ENCODE data around the gene DNAH5.

DNAH5 gene

GRCh38 chr5:13943676-13944075, 812 bp downstream of the DNAH5 start:
- WGBS, 2 experiments: 0 to 7% methylated on average over 1 of the region's 1 CpG
- H3K36me3 ChIP-seq (ENCODE audit: control insufficient read depth, insufficient read depth, low read length): no peaks in the 10 kb centered on the region

GRCh38 chr5:13941468-13941867, 3.0 kb downstream of the DNAH5 start:
- no peaks in the 10 kb centered on the region for H3K36me3 ChIP-seq (ENCODE audit: control insufficient read depth, insufficient read depth, low read length)
- H3K9me3 ChIP-seq (ENCODE audit: control insufficient read depth, low read length): no peaks in the 10 kb centered on the region
- no peak overlapping the region for H3K27ac ChIP-seq (ENCODE audit: insufficient read depth, low read depth, low read length, poor library complexity, severe bottlenecking)
- 45 to 51% methylated on average over 3 of the region's 3 CpGs for WGBS, 2 experiments
- H3K4me3 ChIP-seq (ENCODE audit: insufficient read depth, low read depth, low read length): no peak overlapping the region
- no peaks in the 10 kb centered on the region for H3K27me3 ChIP-seq (ENCODE audit: control insufficient read depth, insufficient read depth, low read length, poor library complexity, severe bottlenecking)
- peaks cover 10% of the 10 kb centered on the region for H3K4me1 ChIP-seq (ENCODE audit: control insufficient read depth, insufficient read depth, low read length)

More at GRCh38 chr5:13943676-13944075, 812 bp downstream of the DNAH5 start:
- H3K4me3 ChIP-seq (ENCODE audit: insufficient read depth, low read depth, low read length): no peak overlapping the region
- peaks cover 10% of the 10 kb centered on the region for H3K4me1 ChIP-seq (ENCODE audit: control insufficient read depth, insufficient read depth, low read length)
- H3K9me3 ChIP-seq (ENCODE audit: control insufficient read depth, low read length): no peaks in the 10 kb centered on the region
- H3K27ac ChIP-seq (ENCODE audit: insufficient read depth, low read depth, low read length, poor library complexity, severe bottlenecking): no peak overlapping the region
- no peaks in the 10 kb centered on the region for H3K27me3 ChIP-seq (ENCODE audit: control insufficient read depth, insufficient read depth, low read length, poor library complexity, severe bottlenecking)

- H3K36me3 ChIP-seq (ENCODE audit: control insufficient read depth, insufficient read depth, low read length): no peaks in the 10 kb centered on the region
- WGBS, 2 experiments: 28 to 33% methylated on average over 8 of the region's 8 CpGs
- H3K4me3 ChIP-seq (ENCODE audit: insufficient read depth, low read depth, low read length): no peak overlapping the region
Observed at GRCh38 chr5:13939638-13940037, 4.8 kb downstream of the DNAH5 start.

GRCh38 chr5:13934921-13935320, 9.6 kb downstream of the DNAH5 start:
- Histone ChIP-seq H3K4me1 (ENCODE audit: control insufficient read depth, insufficient read depth, low read length) (peaks cover 5% of the 10 kb centered on the region), H3K27me3 (ENCODE audit: control insufficient read depth, insufficient read depth, low read length, poor library complexity, severe bottlenecking) (no peaks in the 10 kb centered on the region), H3K4me3 (ENCODE audit: insufficient read depth, low read depth, low read length) (no peak overlapping the region), H3K36me3 (ENCODE audit: control insufficient read depth, insufficient read depth, low read length) (no peaks in the 10 kb centered on the region), H3K9me3 (ENCODE audit: control insufficient read depth, low read length) (no peaks in the 10 kb centered on the region), H3K27ac (ENCODE audit: insufficient read depth, low read depth, low read length, poor library complexity, severe bottlenecking) (no peak overlapping the region)
- 73 to 92% methylated on average over 1 of the region's 1 CpG for WGBS, 2 experiments

More at GRCh38 chr5:13939638-13940037, 4.8 kb downstream of the DNAH5 start:
- H3K4me1 ChIP-seq (ENCODE audit: control insufficient read depth, insufficient read depth, low read length): peaks cover 13% of the 10 kb centered on the region
- H3K27me3 ChIP-seq (ENCODE audit: control insufficient read depth, insufficient read depth, low read length, poor library complexity, severe bottlenecking): no peaks in the 10 kb centered on the region
- H3K9me3 ChIP-seq (ENCODE audit: control insufficient read depth, low read length): no peaks in the 10 kb centered on the region
- H3K27ac ChIP-seq (ENCODE audit: insufficient read depth, low read depth, low read length, poor library complexity, severe bottlenecking): peak overlapping the region; percentile 38

- Histone ChIP-seq H3K27ac (ENCODE audit: insufficient read depth, low read depth, low read length, poor library complexity, severe bottlenecking) (no peak overlapping the region), H3K4me1 (ENCODE audit: control insufficient read depth, insufficient read depth, low read length) (peaks cover 4% of the 10 kb centered on the region), H3K9me3 (ENCODE audit: control insufficient read depth, low read length) (no peaks in the 10 kb centered on the region), H3K4me3 (ENCODE audit: insufficient read depth, low read depth, low read length) (no peak overlapping the region), H3K36me3 (ENCODE audit: control insufficient read depth, insufficient read depth, low read length) (no peaks in the 10 kb centered on the region), H3K27me3 (ENCODE audit: control insufficient read depth, insufficient read depth, low read length, poor library complexity, severe bottlenecking) (no peaks in the 10 kb centered on the region)
- 93 to 95% methylated on average over 2 of the region's 2 CpGs for WGBS, 2 experiments
Observed at GRCh38 chr5:13934125-13934524, 10.4 kb downstream of the DNAH5 start.

GRCh38 chr5:13932561-13932960, 11.9 kb downstream of the DNAH5 start:
- WGBS, 2 experiments: 90 to 96% methylated on average over 3 of the region's 3 CpGs
- Histone ChIP-seq H3K27me3 (ENCODE audit: control insufficient read depth, insufficient read depth, low read length, poor library complexity, severe bottlenecking) (no peaks in the 10 kb centered on the region), H3K27ac (ENCODE audit: insufficient read depth, low read depth, low read length, poor library complexity, severe bottlenecking) (no peak overlapping the region), H3K36me3 (ENCODE audit: control insufficient read depth, insufficient read depth, low read length) (no peaks in the 10 kb centered on the region), H3K4me3 (ENCODE audit: insufficient read depth, low read depth, low read length) (no peak overlapping the region), H3K9me3 (ENCODE audit: control insufficient read depth, low read length) (no peaks in the 10 kb centered on the region), H3K4me1 (ENCODE audit: control insufficient read depth, insufficient read depth, low read length) (peaks cover 4% of the 10 kb centered on the region)

DNA sequence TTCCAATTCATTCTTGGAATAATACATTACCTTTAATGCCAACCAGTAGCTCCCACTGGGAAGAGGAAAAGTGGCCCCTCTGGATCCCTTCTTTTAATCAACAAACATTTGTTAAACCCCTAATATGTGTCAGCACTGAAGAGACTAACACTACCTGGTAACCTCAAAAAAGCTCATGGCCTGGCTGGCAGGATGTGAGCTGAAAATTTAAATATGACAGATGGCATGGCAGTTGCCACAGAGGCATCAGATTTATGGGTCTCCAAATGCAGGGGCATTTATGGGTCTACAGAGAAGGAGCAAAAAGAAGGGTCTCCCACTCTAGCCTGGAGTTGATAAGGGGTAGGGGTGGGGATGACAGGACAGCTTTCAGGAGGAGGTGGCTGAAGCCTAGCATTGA, 12.5 kb downstream of the DNAH5 start:
- Histone ChIP-seq H3K9me3 (ENCODE audit: control insufficient read depth, low read length) (no peaks in the 10 kb centered on the region), H3K4me1 (ENCODE audit: control insufficient read depth, insufficient read depth, low read length) (peaks cover 4% of the 10 kb centered on the region), H3K36me3 (ENCODE audit: control insufficient read depth, insufficient read depth, low read length) (no peaks in the 10 kb centered on the region), H3K27ac (ENCODE audit: insufficient read depth, low read depth, low read length, poor library complexity, severe bottlenecking) (no peak overlapping the region), H3K4me3 (ENCODE audit: insufficient read depth, low read depth, low read length) (no peak overlapping the region), H3K27me3 (ENCODE audit: control insufficient read depth, insufficient read depth, low read length, poor library complexity, severe bottlenecking) (no peaks in the 10 kb centered on the region)

DNA sequence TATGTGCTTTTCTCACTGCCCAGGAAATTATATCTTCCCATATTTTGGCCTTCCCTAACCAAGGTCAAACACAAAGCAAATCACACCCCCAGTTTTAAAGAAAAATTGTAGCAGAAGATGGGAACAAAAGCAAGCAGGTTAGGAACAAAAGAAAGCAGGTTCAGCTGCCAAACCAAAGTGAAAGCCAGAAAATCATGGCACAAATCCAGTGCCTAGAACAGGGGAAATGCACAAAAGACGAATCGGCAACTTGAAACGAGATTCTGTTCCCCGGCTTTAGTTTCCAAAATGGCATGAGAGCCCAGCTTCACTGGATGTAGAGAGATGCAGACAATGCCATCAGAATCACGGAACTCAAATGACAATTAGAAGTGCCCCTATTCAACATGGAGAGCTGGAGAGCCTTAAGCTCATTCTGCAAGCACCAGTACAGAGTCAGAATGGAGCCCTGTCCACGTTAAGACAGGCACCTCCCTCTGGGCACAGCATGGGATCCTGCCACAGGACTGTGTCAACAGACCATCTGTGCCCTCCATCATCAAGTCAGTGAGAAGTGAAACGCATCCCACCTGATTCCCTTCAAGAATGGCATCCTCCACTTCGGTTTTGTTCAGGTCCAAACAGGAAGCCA, 13.8 kb downstream of the DNAH5 start:
- H3K27ac ChIP-seq (ENCODE audit: insufficient read depth, low read depth, low read length, poor library complexity, severe bottlenecking): no peak overlapping the region
- no peak overlapping the region for H3K4me3 ChIP-seq (ENCODE audit: insufficient read depth, low read depth, low read length)
- no peaks in the 10 kb centered on the region for H3K9me3 ChIP-seq (ENCODE audit: control insufficient read depth, low read length)
- H3K36me3 ChIP-seq (ENCODE audit: control insufficient read depth, insufficient read depth, low read length): no peaks in the 10 kb centered on the region
- no peaks in the 10 kb centered on the region for H3K27me3 ChIP-seq (ENCODE audit: control insufficient read depth, insufficient read depth, low read length, poor library complexity, severe bottlenecking)
- peaks cover 4% of the 10 kb centered on the region for H3K4me1 ChIP-seq (ENCODE audit: control insufficient read depth, insufficient read depth, low read length)
- 80 to 81% methylated on average over 8 of the region's 8 CpGs for WGBS, 2 experiments

DNA sequence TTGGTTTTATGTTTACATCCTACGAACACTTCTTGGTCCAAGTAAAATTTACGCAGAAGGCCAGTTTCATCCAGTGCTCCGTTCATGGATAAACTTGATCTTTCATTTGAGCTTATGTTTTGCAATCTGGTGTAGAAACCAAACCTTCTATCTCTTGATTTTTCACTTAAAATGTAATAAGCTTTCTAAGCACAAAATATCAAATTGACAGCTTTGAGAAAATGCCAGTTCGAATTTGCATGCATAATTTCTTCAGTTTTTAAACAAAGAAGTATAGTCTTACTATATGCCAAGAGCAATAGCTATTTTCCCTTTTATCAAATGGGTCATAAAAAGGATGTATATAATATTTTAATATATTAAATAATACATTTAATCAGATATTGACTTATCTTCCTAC, 17.8 kb downstream of the DNAH5 start:
- no peaks in the 10 kb centered on the region for H3K36me3 ChIP-seq (ENCODE audit: control insufficient read depth, insufficient read depth, low read length)
- no peaks in the 10 kb centered on the region for H3K9me3 ChIP-seq (ENCODE audit: control insufficient read depth, low read length)
- no peaks in the 10 kb centered on the region for H3K27me3 ChIP-seq (ENCODE audit: control insufficient read depth, insufficient read depth, low read length, poor library complexity, severe bottlenecking)
- 96% methylated on average over 3 to 4 of the region's 4 CpGs for WGBS, 2 experiments
- no peaks in the 10 kb centered on the region for H3K4me1 ChIP-seq (ENCODE audit: control insufficient read depth, insufficient read depth, low read length)
- no peak overlapping the region for H3K27ac ChIP-seq (ENCODE audit: insufficient read depth, low read depth, low read length, poor library complexity, severe bottlenecking)
- H3K4me3 ChIP-seq (ENCODE audit: insufficient read depth, low read depth, low read length): no peak overlapping the region

DNA sequence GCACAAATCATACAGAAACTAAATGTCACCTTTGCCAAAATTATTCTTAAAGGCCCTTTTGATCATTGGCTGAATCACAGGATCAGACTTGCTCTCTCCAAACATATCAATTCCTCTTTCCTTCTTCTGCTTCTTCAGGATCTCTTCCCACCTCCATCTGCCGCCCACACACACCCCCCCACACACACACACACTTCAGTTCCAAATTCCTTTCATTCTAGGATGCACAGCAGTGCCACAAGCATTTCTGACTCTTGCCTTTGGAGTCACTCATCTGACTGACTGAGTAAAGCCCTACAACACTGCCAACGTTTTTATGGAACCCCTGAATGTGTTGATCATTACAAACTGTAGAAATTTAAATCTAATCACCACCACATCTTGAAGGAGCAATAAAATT, 22.9 kb downstream of the DNAH5 start:
- no peaks in the 10 kb centered on the region for H3K9me3 ChIP-seq (ENCODE audit: control insufficient read depth, low read length)
- no peaks in the 10 kb centered on the region for H3K36me3 ChIP-seq (ENCODE audit: control insufficient read depth, insufficient read depth, low read length)
- WGBS, 2 experiments: 63 to 68% methylated on average over 2 of the region's 2 CpGs
- H3K4me3 ChIP-seq (ENCODE audit: insufficient read depth, low read depth, low read length): no peak overlapping the region
- H3K27ac ChIP-seq (ENCODE audit: insufficient read depth, low read depth, low read length, poor library complexity, severe bottlenecking): no peak overlapping the region
- H3K4me1 ChIP-seq (ENCODE audit: control insufficient read depth, insufficient read depth, low read length): no peaks in the 10 kb centered on the region
- no peaks in the 10 kb centered on the region for H3K27me3 ChIP-seq (ENCODE audit: control insufficient read depth, insufficient read depth, low read length, poor library complexity, severe bottlenecking)

DNA sequence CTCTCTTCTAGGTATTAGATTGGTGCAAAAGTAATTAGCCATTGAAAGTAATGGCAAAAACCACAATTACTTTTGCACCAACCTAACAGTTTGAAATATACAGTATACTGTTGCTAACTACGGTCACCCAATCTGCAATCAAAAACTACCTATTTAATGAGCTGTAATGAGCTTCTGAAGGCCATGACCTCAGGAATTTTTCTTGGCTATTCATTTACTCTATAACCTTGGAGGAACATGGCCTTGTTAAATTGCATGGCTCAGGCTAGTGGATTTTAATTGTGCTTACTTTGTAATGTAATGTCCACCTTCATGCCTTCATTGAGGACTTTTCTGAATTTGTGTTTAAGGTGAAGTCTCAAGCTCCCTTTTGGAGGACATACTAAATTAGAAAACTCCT, 24.7 kb downstream of the DNAH5 start:
- Histone ChIP-seq H3K4me1 (ENCODE audit: control insufficient read depth, insufficient read depth, low read length) (no peaks in the 10 kb centered on the region), H3K4me3 (ENCODE audit: insufficient read depth, low read depth, low read length) (no peak overlapping the region), H3K27ac (ENCODE audit: insufficient read depth, low read depth, low read length, poor library complexity, severe bottlenecking) (no peak overlapping the region), H3K36me3 (ENCODE audit: control insufficient read depth, insufficient read depth, low read length) (no peaks in the 10 kb centered on the region), H3K27me3 (ENCODE audit: control insufficient read depth, insufficient read depth, low read length, poor library complexity, severe bottlenecking) (no peaks in the 10 kb centered on the region), H3K9me3 (ENCODE audit: control insufficient read depth, low read length) (no peaks in the 10 kb centered on the region)
- 87 to 88% methylated on average over 1 of the region's 1 CpG for WGBS, 2 experiments

Measured in ectodermal cell (in vitro differentiated cells).